ENCODE data around the gene GPR156. TPM values are rescaled to one million over a fixed set of nuclear protein-coding genes. Genes with fewer than 3 reads are reported as not detected.

Gene GPR156
- total and polyA plus RNA-seq, 2 of the 4 experiments (the other 2 are of a cell fraction): 0.09 to 0.18 TPM

- Histone ChIP-seq H2AK9ac (replicated peaks; ENCODE audit: low read depth, low read length, poor library complexity) (no peak overlapping the region), H3K9me3 (ENCODE audit: control insufficient read depth, insufficient read depth, low read length) (no peaks in the 10 kb centered on the region), H4K5ac (ENCODE audit: low read depth, low read length) (no peak overlapping the region), H3K4ac (ENCODE audit: low read depth, low read length) (no peak overlapping the region), H2AFZ (replicated peaks; ENCODE audit: low read length, poor library complexity) (no peak overlapping the region), H3K23ac (ENCODE audit: low read depth, low read length) (no peak overlapping the region), H3K27ac (ENCODE audit: insufficient read depth, low read length) (no peak overlapping the region), H3K56ac (ENCODE audit: extremely low read depth, insufficient read depth, low read length) (no peak overlapping the region), H3K4me2 (ENCODE audit: low read depth, low read length) (no peak overlapping the region), H2BK15ac (ENCODE audit: low read depth, low read length) (no peak overlapping the region), H2BK20ac (ENCODE audit: low read depth, low read length) (no peak overlapping the region), H2AK5ac (ENCODE audit: low read depth, low read length) (no peak overlapping the region), H4K20me1 (ENCODE audit: insufficient read depth, low read length) (no peaks in the 10 kb centered on the region), H3K9ac (ENCODE audit: low read depth, low read length) (no peak overlapping the region), H3K4me1 (ENCODE audit: control insufficient read depth, insufficient read depth, low read length) (no peaks in the 10 kb centered on the region), H3K14ac (replicated peaks; ENCODE audit: low read depth, low read length) (no peak overlapping the region), H3K79me1 (ENCODE audit: low read depth in 1 of 2, low read length in 2 of 2) (no peaks in the 10 kb centered on the region), H4K8ac (ENCODE audit: low read depth in 2 of 2, low read length in 2 of 2) (no peak overlapping the region), H3K36me3 (ENCODE audit: control insufficient read depth, insufficient read depth, low read length) (no peaks in the 10 kb centered on the region), H2BK5ac (ENCODE audit: low read depth, low read length, poor library complexity, severe bottlenecking) (no peak overlapping the region), H3K9me1 (ENCODE audit: insufficient read depth, low read length) (no peaks in the 10 kb centered on the region), H4K91ac (ENCODE audit: insufficient read depth, low read depth, low read length) (no peak overlapping the region), H3K4me3 (ENCODE audit: insufficient read depth, low read depth, low read length) (no peak overlapping the region), H3K18ac (ENCODE audit: low read depth, low read length) (no peak overlapping the region), H3K27me3 (ENCODE audit: control insufficient read depth, insufficient read depth, low read length) (no peaks in the 10 kb centered on the region), H2BK120ac (ENCODE audit: low read depth, low read length) (no peak overlapping the region)
- ChIA-PET CTCF (interaction anchor here (0.6 kb wide), 1 partner anchor 11 kb away, joined by 3 read pairs; no protein-coding TSS in a partner anchor), POLR2A (ENCODE audit: unreplicated experiment) (no interaction called here)
- ATAC-seq (ENCODE audit: low read depth): no peak
- TF ChIP-seq POLR2A (IDR thresholded peaks at IDR 0.05; ENCODE audit: low read depth, low read length): no peak
- TF ChIP-seq MAFK (IDR thresholded peaks at IDR 0.05; ENCODE audit: low read depth, low read length): no peak
- no peak for TF ChIP-seq MAZ (IDR thresholded peaks at IDR 0.05; ENCODE audit: borderline replicate concordance, low read depth, low read length)
- no peak for TF ChIP-seq USF2 (IDR thresholded peaks at IDR 0.05; ENCODE audit: low read depth, low read length)
- TF ChIP-seq CEBPB (IDR thresholded peaks at IDR 0.05; ENCODE audit: low read depth, low read length): no peak
- no peak for TF ChIP-seq CTCF (conservative IDR thresholded peaks at IDR 0.05; ENCODE audit: low read depth, low read length)
- TF ChIP-seq FOS (IDR thresholded peaks at IDR 0.05; ENCODE audit: low read depth, low read length): no peak
- no peak for TF ChIP-seq RAD21 (IDR thresholded peaks at IDR 0.05; ENCODE audit: low read length)
- TF ChIP-seq RFX5 (IDR thresholded peaks at IDR 0.05; ENCODE audit: low read depth, low read length): no peak
- TF ChIP-seq RCOR1 (IDR thresholded peaks at IDR 0.05; ENCODE audit: insufficient replicate concordance, low read length): no peak
- TF ChIP-seq SMC3 (IDR thresholded peaks at IDR 0.05; ENCODE audit: low read depth, low read length): no peak
- no peak for TF ChIP-seq BHLHE40 (IDR thresholded peaks at IDR 0.05; ENCODE audit: low read depth, low read length)
- TF ChIP-seq CHD1 (IDR thresholded peaks at IDR 0.05; ENCODE audit: low read depth, low read length): no peak
- no peak for TF ChIP-seq ELK1 (IDR thresholded peaks at IDR 0.05; ENCODE audit: borderline replicate concordance, low read depth, low read length)
- no peak for TF ChIP-seq MXI1 (IDR thresholded peaks at IDR 0.05; ENCODE audit: borderline replicate concordance, low read depth, low read length)
- no peak for TF ChIP-seq NFE2L2 (IDR thresholded peaks at IDR 0.05; ENCODE audit: low read depth, low read length)
- intact Hi-C loops (cut with micrococcal nuclease) (no loop called here), dilution Hi-C loops (cut with HindIII; ENCODE audit: low sequenced_read_pairs, unreplicated experiment) (no loop called here), in situ Hi-C loops (cut with MboI; ENCODE audit: low sequenced_read_pairs) (no loop called here)
- BruUV-seq (replicated peaks): no TSS peak
- no peak for DNase-seq
Observed at GRCh38 chr3:120125992-120126391, 159.0 kb downstream of the GPR156 start.
